MM.1S (cell line): Measurements from ENCODE around the gene DNAJC21.

ENCODE experiments used
- CTCF ChIP-seq: fragments of 300-600 bp; sonication (generic); IDR thresholded peaks from 2 replicates; pipeline ENCODE4 v1.5.1; 2016; ENCODE audit warnings: antibody characterized with exemption, low read length, mixed read lengths
- EZH2 ChIP-seq: fragments of 300-600 bp; sonication (generic); optimal IDR thresholded peaks from 2 replicates; pipeline ENCODE3; 2017; ENCODE audit warnings: low read depth, mild to moderate bottlenecking, antibody characterized with exemption, low read length, mixed read lengths
- EZH2phosphoT487 ChIP-seq: fragments of 300-600 bp; sonication (generic); IDR thresholded peaks from 2 replicates; pipeline ENCODE4 v1.6.1; 2018; ENCODE audit warnings: antibody characterized with exemption, low read length

GRCh38 chr5:34982823-34983222, 53.5 kb downstream of the DNAJC21 start:
- TF ChIP-seq CTCF (no peak), EZH2 (no peak), EZH2phosphoT487 (no peak)
